NCI-H2081 treated with DMSO at 0.1 percent for 48 hours (cell line): ENCODE data around the gene ANKRD40.

Source experiments
- DNase-seq: peaks from one replicate; lab custom pipeline; 2025; lab: John Stamatoyannopoulos, UW

Gene ANKRD40

GRCh38 chr17:50668838-50669581 is 38.7 kb downstream of the ANKRD40 start:
- DNase-seq: no peak

GRCh38 chr17:50668025-50668837 is 39.5 kb downstream of the ANKRD40 start:
- no peak for DNase-seq

GRCh38 chr17:50667259-50668024 is 40.3 kb downstream of the ANKRD40 start:
- DNase-seq: no peak

GRCh38 chr17:50666316-50666715 is 41.4 kb downstream of the ANKRD40 start:
- DNase-seq: no peak

- no peak for DNase-seq
These were observed 41.9 kb downstream of the ANKRD40 start for GRCh38 chr17:50665838-50666237.

- DNase-seq: no peak
These were observed 42.8 kb downstream of the ANKRD40 start for GRCh38 chr17:50664788-50665458.

GRCh38 chr17:50663812-50664374 is 43.8 kb downstream of the ANKRD40 start:
- DNase-seq: no peak

GRCh38 chr17:50662632-50663225 is 45.0 kb downstream of the ANKRD40 start:
- no peak for DNase-seq

- no peak for DNase-seq
These were observed 45.8 kb downstream of the ANKRD40 start for GRCh38 chr17:50661795-50662391.

- no peak for DNase-seq
These were observed 46.4 kb downstream of the ANKRD40 start for GRCh38 chr17:50661348-50661747.

GRCh38 chr17:50660887-50661345 is 46.8 kb downstream of the ANKRD40 start:
- DNase-seq: no peak

- DNase-seq: no peak
These were observed 47.5 kb downstream of the ANKRD40 start for GRCh38 chr17:50660042-50660886.

GRCh38 chr17:50659179-50659578 is 48.5 kb downstream of the ANKRD40 start:
- DNase-seq: no peak

- no peak for DNase-seq
These were observed 49.1 kb downstream of the ANKRD40 start for GRCh38 chr17:50658616-50659015.

GRCh38 chr17:50657627-50658026 is 50.1 kb downstream of the ANKRD40 start:
- no peak for DNase-seq

GRCh38 chr17:50657054-50657453 is 50.7 kb downstream of the ANKRD40 start:
- DNase-seq: no peak

- DNase-seq: no peak
These were observed 51.2 kb downstream of the ANKRD40 start for GRCh38 chr17:50656509-50656908.

- DNase-seq: no peak
These were observed 54.0 kb downstream of the ANKRD40 start for GRCh38 chr17:50653738-50654137.

GRCh38 chr17:50651661-50652060 is 56.1 kb downstream of the ANKRD40 start:
- no peak for DNase-seq
